ENCODE results near the gene NRAP.

The NRAP gene

GRCh38 chr10:113651898-113652297 lies 11.9 kb downstream of the NRAP start:
- Histone ChIP-seq H3K4me3 (ENCODE audit: low read depth, low read length) (no peak overlapping the region), H3K9me3 (ENCODE audit: control insufficient read depth, insufficient read depth, low read length) (no peaks in the 10 kb centered on the region), H3K36me3 (ENCODE audit: control insufficient read depth, insufficient read depth, low read length) (no peaks in the 10 kb centered on the region), H3K27me3 (ENCODE audit: control insufficient read depth, insufficient read depth, low read length) (no peaks in the 10 kb centered on the region), H3K27ac (ENCODE audit: low read depth, low read length) (no peak overlapping the region), H3K4me1 (ENCODE audit: control insufficient read depth, insufficient read depth, low read length) (no peaks in the 10 kb centered on the region), H3K9ac (ENCODE audit: low read depth, low read length) (no peak overlapping the region)

GRCh38 chr10:113651021-113651420 lies 12.8 kb downstream of the NRAP start:
- no peaks in the 10 kb centered on the region for H3K4me1 ChIP-seq (ENCODE audit: control insufficient read depth, insufficient read depth, low read length)
- H3K9me3 ChIP-seq (ENCODE audit: control insufficient read depth, insufficient read depth, low read length) = no peaks in the 10 kb centered on the region
- H3K4me3 ChIP-seq (ENCODE audit: low read depth, low read length) = no peak overlapping the region
- H3K36me3 ChIP-seq (ENCODE audit: control insufficient read depth, insufficient read depth, low read length) = no peaks in the 10 kb centered on the region
- H3K27me3 ChIP-seq (ENCODE audit: control insufficient read depth, insufficient read depth, low read length) = no peaks in the 10 kb centered on the region
- no peak overlapping the region for H3K9ac ChIP-seq (ENCODE audit: low read depth, low read length)
- no peak overlapping the region for H3K27ac ChIP-seq (ENCODE audit: low read depth, low read length)

- no peaks in the 10 kb centered on the region for H3K36me3 ChIP-seq (ENCODE audit: control insufficient read depth, insufficient read depth, low read length)
- no peak overlapping the region for H3K9ac ChIP-seq (ENCODE audit: low read depth, low read length)
- H3K4me1 ChIP-seq (ENCODE audit: control insufficient read depth, insufficient read depth, low read length) = no peaks in the 10 kb centered on the region
- no peak overlapping the region for H3K4me3 ChIP-seq (ENCODE audit: low read depth, low read length)
- no peaks in the 10 kb centered on the region for H3K9me3 ChIP-seq (ENCODE audit: control insufficient read depth, insufficient read depth, low read length)
- no peak overlapping the region for H3K27ac ChIP-seq (ENCODE audit: low read depth, low read length)
- no peaks in the 10 kb centered on the region for H3K27me3 ChIP-seq (ENCODE audit: control insufficient read depth, insufficient read depth, low read length)
Measured at GRCh38 chr10:113650172-113650571, 13.7 kb downstream of the NRAP start.

- Histone ChIP-seq H3K4me1 (ENCODE audit: control insufficient read depth, insufficient read depth, low read length) (no peaks in the 10 kb centered on the region), H3K4me3 (ENCODE audit: low read depth, low read length) (no peak overlapping the region), H3K36me3 (ENCODE audit: control insufficient read depth, insufficient read depth, low read length) (no peaks in the 10 kb centered on the region), H3K9me3 (ENCODE audit: control insufficient read depth, insufficient read depth, low read length) (no peaks in the 10 kb centered on the region), H3K27me3 (ENCODE audit: control insufficient read depth, insufficient read depth, low read length) (no peaks in the 10 kb centered on the region), H3K9ac (ENCODE audit: low read depth, low read length) (no peak overlapping the region), H3K27ac (ENCODE audit: low read depth, low read length) (no peak overlapping the region)
Measured at GRCh38 chr10:113648478-113648877, 15.4 kb downstream of the NRAP start.

- H3K4me1 ChIP-seq (ENCODE audit: control insufficient read depth, insufficient read depth, low read length) = no peaks in the 10 kb centered on the region
Measured at GRCh38 chr10:113647812-113648211, 16.0 kb downstream of the NRAP start.

GRCh38 chr10:113646336-113647201 lies 17.3 kb downstream of the NRAP start:
- Histone ChIP-seq H3K4me3 (ENCODE audit: low read depth, low read length) (no peak overlapping the region), H3K9ac (ENCODE audit: low read depth, low read length) (no peak overlapping the region), H3K36me3 (ENCODE audit: control insufficient read depth, insufficient read depth, low read length) (no peaks in the 10 kb centered on the region), H3K27me3 (ENCODE audit: control insufficient read depth, insufficient read depth, low read length) (no peaks in the 10 kb centered on the region), H3K9me3 (ENCODE audit: control insufficient read depth, insufficient read depth, low read length) (no peaks in the 10 kb centered on the region), H3K27ac (ENCODE audit: low read depth, low read length) (no peak overlapping the region), H3K4me1 (ENCODE audit: control insufficient read depth, insufficient read depth, low read length) (no peaks in the 10 kb centered on the region)

More at GRCh38 chr10:113647812-113648211, 16.0 kb downstream of the NRAP start:
- Histone ChIP-seq H3K36me3 (ENCODE audit: control insufficient read depth, insufficient read depth, low read length) (no peaks in the 10 kb centered on the region), H3K27ac (ENCODE audit: low read depth, low read length) (no peak overlapping the region), H3K9ac (ENCODE audit: low read depth, low read length) (no peak overlapping the region), H3K27me3 (ENCODE audit: control insufficient read depth, insufficient read depth, low read length) (no peaks in the 10 kb centered on the region), H3K9me3 (ENCODE audit: control insufficient read depth, insufficient read depth, low read length) (no peaks in the 10 kb centered on the region), H3K4me3 (ENCODE audit: low read depth, low read length) (no peak overlapping the region)

- H3K9ac ChIP-seq (ENCODE audit: low read depth, low read length) = no peak overlapping the region
- no peaks in the 10 kb centered on the region for H3K4me1 ChIP-seq (ENCODE audit: control insufficient read depth, insufficient read depth, low read length)
- no peaks in the 10 kb centered on the region for H3K36me3 ChIP-seq (ENCODE audit: control insufficient read depth, insufficient read depth, low read length)
- no peaks in the 10 kb centered on the region for H3K27me3 ChIP-seq (ENCODE audit: control insufficient read depth, insufficient read depth, low read length)
- no peak overlapping the region for H3K27ac ChIP-seq (ENCODE audit: low read depth, low read length)
- no peak overlapping the region for H3K4me3 ChIP-seq (ENCODE audit: low read depth, low read length)
- H3K9me3 ChIP-seq (ENCODE audit: control insufficient read depth, insufficient read depth, low read length) = no peaks in the 10 kb centered on the region
Measured at GRCh38 chr10:113644185-113645120, 19.4 kb downstream of the NRAP start.

- Histone ChIP-seq H3K9ac (ENCODE audit: low read depth, low read length) (no peak overlapping the region), H3K9me3 (ENCODE audit: control insufficient read depth, insufficient read depth, low read length) (no peaks in the 10 kb centered on the region), H3K4me1 (ENCODE audit: control insufficient read depth, insufficient read depth, low read length) (no peaks in the 10 kb centered on the region), H3K4me3 (ENCODE audit: low read depth, low read length) (no peak overlapping the region), H3K36me3 (ENCODE audit: control insufficient read depth, insufficient read depth, low read length) (no peaks in the 10 kb centered on the region), H3K27ac (ENCODE audit: low read depth, low read length) (no peak overlapping the region), H3K27me3 (ENCODE audit: control insufficient read depth, insufficient read depth, low read length) (no peaks in the 10 kb centered on the region)
Measured at GRCh38 chr10:113643183-113643582, 20.7 kb downstream of the NRAP start.

GRCh38 chr10:113641702-113642101 lies 22.1 kb downstream of the NRAP start:
- H3K9ac ChIP-seq (ENCODE audit: low read depth, low read length) = no peak overlapping the region
- H3K27me3 ChIP-seq (ENCODE audit: control insufficient read depth, insufficient read depth, low read length) = no peaks in the 10 kb centered on the region
- H3K4me3 ChIP-seq (ENCODE audit: low read depth, low read length) = no peak overlapping the region
- H3K9me3 ChIP-seq (ENCODE audit: control insufficient read depth, insufficient read depth, low read length) = no peaks in the 10 kb centered on the region
- H3K36me3 ChIP-seq (ENCODE audit: control insufficient read depth, insufficient read depth, low read length) = no peaks in the 10 kb centered on the region
- no peak overlapping the region for H3K27ac ChIP-seq (ENCODE audit: low read depth, low read length)
- H3K4me1 ChIP-seq (ENCODE audit: control insufficient read depth, insufficient read depth, low read length) = no peaks in the 10 kb centered on the region

- Histone ChIP-seq H3K4me3 (ENCODE audit: low read depth, low read length) (no peak overlapping the region), H3K9ac (ENCODE audit: low read depth, low read length) (no peak overlapping the region), H3K9me3 (ENCODE audit: control insufficient read depth, insufficient read depth, low read length) (no peaks in the 10 kb centered on the region), H3K4me1 (ENCODE audit: control insufficient read depth, insufficient read depth, low read length) (no peaks in the 10 kb centered on the region), H3K27me3 (ENCODE audit: control insufficient read depth, insufficient read depth, low read length) (no peaks in the 10 kb centered on the region), H3K36me3 (ENCODE audit: control insufficient read depth, insufficient read depth, low read length) (no peaks in the 10 kb centered on the region), H3K27ac (ENCODE audit: low read depth, low read length) (no peak overlapping the region)
Measured at GRCh38 chr10:113639966-113640365, 23.9 kb downstream of the NRAP start.
